GM23338 (cell line): ENCODE data around the gene HOXD8. TPM values are rescaled to one million over a fixed set of nuclear protein-coding genes. Genes with fewer than 3 reads are reported as not detected.

Experiments used
- ATAC-seq: fragments of 200-7000 bp; cut with Tn5 transposase; 3 replicates; pipeline ENCODE4 v1.9.1; 2020
- DNase-seq: peaks from one replicate; pipeline ENCODE4 v3.0.0-alpha.2; 2015; ENCODE audit warnings: low spot score
- H2AFZ ChIP-seq: fragments of 200-600 bp; sonication (generic); 2 replicates; pipeline ENCODE4 v1.8.0; 2016; ENCODE audit warnings: antibody characterized with exemption, mild to moderate bottlenecking, moderate library complexity
- H3F3A ChIP-seq: fragments of 200-600 bp; sonication (generic); replicated peaks from 2 replicates; pipeline ENCODE4 v1.8.0; 2017; ENCODE audit warnings: antibody characterized with exemption, mixed run types, low read depth
- H3K27ac ChIP-seq: fragments of 200-600 bp; sonication (generic); 2 replicates; pipeline ENCODE4 v1.6.1; 2016; ENCODE audit warnings: low read depth
- H3K27me3 ChIP-seq: fragments of 200-600 bp; sonication (generic); 2 replicates; pipeline ENCODE4 v1.8.0; 2016; ENCODE audit warnings: mild to moderate bottlenecking, mixed run types, moderate library complexity; ENCODE audit not compliant: insufficient read depth
- H3K36me3 ChIP-seq: fragments of 200-600 bp; sonication (generic); 2 replicates; pipeline ENCODE4 v1.8.0; 2016; ENCODE audit warnings: mild to moderate bottlenecking; ENCODE audit not compliant: insufficient read depth
- H3K4me1 ChIP-seq: fragments of 200-600 bp; sonication (generic); 2 replicates; pipeline ENCODE4 v1.8.0; 2016; ENCODE audit warnings: mild to moderate bottlenecking, moderate library complexity; ENCODE audit not compliant: insufficient read depth
- H3K4me2 ChIP-seq: fragments of 200-600 bp; sonication (generic); 2 replicates; pipeline ENCODE4 v1.7.1; 2017; ENCODE audit warnings: mixed run types
- H3K4me3 ChIP-seq: fragments of 200-600 bp; sonication (generic); 2 replicates; pipeline ENCODE4 v1.6.1; 2016; ENCODE audit warnings: mixed run types
- H3K79me2 ChIP-seq: fragments of 200-600 bp; sonication (generic); replicated peaks from 2 replicates; pipeline ENCODE4 v1.8.0; 2017; ENCODE audit warnings: mild to moderate bottlenecking; ENCODE audit not compliant: insufficient read depth
- H3K9me2 ChIP-seq: fragments of 200-600 bp; sonication (generic); 2 replicates; pipeline ENCODE4 v1.8.0; 2017; ENCODE audit not compliant: insufficient read depth
- H4K20me1 ChIP-seq: fragments of 200-600 bp; sonication (generic); replicated peaks from 2 replicates; pipeline ENCODE4 v1.8.0; 2017; ENCODE audit warnings: mild to moderate bottlenecking; ENCODE audit not compliant: insufficient read depth
- H3K27ac Mint-ChIP-seq: 2 replicates; pipeline ENCODE4 v1.8.0; 2020; ENCODE audit warnings: inconsistent platforms, mild to moderate bottlenecking, moderate library complexity, mixed read lengths
- H3K27me3 Mint-ChIP-seq: 3 replicates; pipeline ENCODE4 v1.8.0; 2022; ENCODE audit warnings: low read depth, mild to moderate bottlenecking, moderate library complexity, mixed read lengths, inconsistent platforms; ENCODE audit not compliant: insufficient read depth, poor library complexity
- H3K36me3 Mint-ChIP-seq: 3 replicates; pipeline ENCODE4 v1.8.0; 2021; ENCODE audit warnings: low read depth, mild to moderate bottlenecking, inconsistent platforms, moderate library complexity, mixed read lengths
- H3K4me1 Mint-ChIP-seq: 3 replicates; pipeline ENCODE4 v1.8.0; 2020; ENCODE audit warnings: mild to moderate bottlenecking, inconsistent platforms, mixed read lengths
- H3K4me3 Mint-ChIP-seq: 3 replicates; pipeline ENCODE4 v1.8.0; 2021; ENCODE audit warnings: moderate library complexity, mild to moderate bottlenecking, inconsistent platforms, mixed read lengths
- H3K9me3 Mint-ChIP-seq: 3 replicates; pipeline ENCODE4 v1.8.0; 2020; ENCODE audit warnings: moderate library complexity, mild to moderate bottlenecking, inconsistent platforms, mixed read lengths
- CTCF ChIP-seq, 2 experiments: fragments of 200-600 bp in 1 of 2; sonication (generic) in 1 of 2; conservative IDR thresholded peaks; 2 replicates each; pipeline versions ENCODE4 v1.5.1 to v1.6.1; 2016 to 2017; ENCODE audit warnings: antibody characterized with exemption in 2 of 2, low read depth in 2 of 2, mild to moderate bottlenecking in 2 of 2, moderate library complexity in 1 of 2
- ETS1 ChIP-seq: IDR thresholded peaks from 2 replicates; pipeline ENCODE4 v1.6.1; 2016; ENCODE audit warnings: antibody characterized with exemption
- EZH2 ChIP-seq: fragments of 200-600 bp; sonication (generic); IDR thresholded peaks from one replicate; pipeline ENCODE4 v1.8.0; 2017; ENCODE audit warnings: antibody characterized with exemption, mild to moderate bottlenecking, low read depth; ENCODE audit not compliant: unreplicated experiment
- EZH2phosphoT487 ChIP-seq: fragments of 200-600 bp; sonication (generic); IDR thresholded peaks from one replicate; pipeline ENCODE4 v1.8.1; 2018; ENCODE audit warnings: antibody characterized with exemption; ENCODE audit not compliant: unreplicated experiment
- NANOG ChIP-seq: IDR thresholded peaks from 2 replicates; pipeline ENCODE4 v1.6.1; 2016; ENCODE audit warnings: antibody characterized with exemption, borderline replicate concordance
- POLR2AphosphoS5 ChIP-seq: IDR thresholded peaks from 2 replicates; pipeline ENCODE4 v1.6.1; 2016; ENCODE audit warnings: antibody characterized with exemption, low read depth
- REST ChIP-seq: IDR thresholded peaks from one replicate; pipeline ENCODE4 v1.6.1; 2018; ENCODE audit warnings: antibody characterized with exemption; ENCODE audit not compliant: unreplicated experiment
- ZNF462 ChIP-seq: fragments of 250-450 bp; sonication (Bioruptor Pico); IDR thresholded peaks from 2 replicates; pipeline ENCODE4 v1.5.0; 2020; ENCODE audit warnings: mild to moderate bottlenecking, moderate library complexity
- polyA plus RNA-seq: library from polyadenylated mRNA; unstranded; fragments of >200 nt; fragmentation: Nextera tagmentation; extraction: Ambion mirVana; gene quantifications from 2 replicates; pipeline ENCODE4 v1.2.1, GENCODE V29; 2016
- total RNA-seq: library from RNA; depleted of rRNA; stranded (reverse); fragments of >200 nt; shearing (Covaris generic); gene quantifications from 2 replicates; pipeline ENCODE4 v1.2.3, GENCODE V29; 2014

HOXD8 gene
- total and polyA plus RNA-seq, 2 experiments from 2014 or later = not detected

GRCh38 chr2:176142281-176142680 is 12.8 kb downstream of the HOXD8 start (continued):
- no peak for TF ChIP-seq ZNF462 (CRISPR knock-in tag)
- TF ChIP-seq EZH2phosphoT487 = no peak

GRCh38 chr2:176145085-176145969 is 15.8 kb downstream of the HOXD8 start:
- Histone ChIP-seq H3K9me2 (no peaks in the 10 kb centered on the region), H3K27me3 (peaks cover 100% of the 10 kb centered on the region), H3K27ac (no peak overlapping the region), H2AFZ (no peak overlapping the region), H4K20me1 (peaks cover 32% of the 10 kb centered on the region), H3K4me2 (no peak overlapping the region), H3K4me1 (peaks cover 13% of the 10 kb centered on the region), H3K4me3 (no peak overlapping the region), H3K79me2 (no peaks in the 10 kb centered on the region), H3K36me3 (no peaks in the 10 kb centered on the region), H3F3A (peaks cover 28% of the 10 kb centered on the region; the same call in 1 of the 2 replicates)
- no peak for ATAC-seq
- Mint-ChIP-seq H3K4me3 (no peak overlapping the region), H3K4me1 (peaks cover 12% of the 10 kb centered on the region), H3K27me3 (peaks cover 100% of the 10 kb centered on the region), H3K36me3 (no peaks in the 10 kb centered on the region), H3K27ac (no peak overlapping the region), H3K9me3 (0 out of 3 replicates have a peak, but pooled peaks cover 2% of the 10 kb centered on the region)
- DNase-seq = no peak
- TF ChIP-seq EZH2 (peak; percentile 66), EZH2phosphoT487 (peak; percentile 33), CTCF (conservative IDR thresholded peaks at IDR 0.05; ENCODE audit: low read depth in 2 of 2) (no peak), NANOG (no peak), ETS1 (no peak), POLR2AphosphoS5 (no peak), REST (no peak)
